BLaER1 treated with 17β-estradiol and CSF1 and Interleukin-3, amounts not matched to agents 10 nM and 100 nM (cell line): ENCODE results near the gene TSR1.

Experiments
- H3K27ac ChIP-seq, 11 experiments: shearing (Covaris generic); formaldehyde crosslinking; 2 replicates each; pipeline ENCODE4 v1.8.1; 2022
- H3K27me3 ChIP-seq, 11 experiments: shearing (Covaris generic); formaldehyde crosslinking; 2 replicates each; pipeline ENCODE4 v1.8.1; 2022
- H3K36me3 ChIP-seq, 11 experiments: shearing (Covaris generic); formaldehyde crosslinking; 2 replicates each; pipeline ENCODE4 v1.8.1; 2022
- H3K4me1 ChIP-seq, 10 experiments: shearing (Covaris generic); formaldehyde crosslinking; 2 replicates each; pipeline ENCODE4 v1.8.1; 2022
- H3K4me2 ChIP-seq, 11 experiments: shearing (Covaris generic); formaldehyde crosslinking; 2 replicates each; pipeline ENCODE4 v1.8.1; 2022
- H3K4me3 ChIP-seq, 10 experiments: shearing (Covaris generic); formaldehyde crosslinking; 2 replicates each; pipeline ENCODE4 v1.8.1; 2022
- H3K9ac ChIP-seq, 11 experiments: shearing (Covaris generic); formaldehyde crosslinking; 2 replicates each; pipeline ENCODE4 v1.8.1; 2022
- H3K9me3 ChIP-seq, 11 experiments: shearing (Covaris generic); formaldehyde crosslinking; replicated peaks in 1 of 11; 2 replicates each; pipeline ENCODE4 v1.8.1; 2022
- H4K20me1 ChIP-seq, 11 experiments: shearing (Covaris generic); formaldehyde crosslinking; 2 replicates each; pipeline ENCODE4 v1.8.1; 2022
- Cebpa-rat ChIP-seq, 11 experiments: shearing (Covaris generic); IDR thresholded peaks; 2 replicates each; pipeline ENCODE4 v1.8.1; 2022

Gene TSR1

GRCh38 chr17:2379489-2380225 lies 43.4 kb upstream of the TSR1 start:
- Histone ChIP-seq H3K4me3 (no peak overlapping the region), H4K20me1 (peaks cover 0 to 22% (median 0%) of the 10 kb centered on the region in 11 experiments; a peak in 5 of 22 replicates), H3K36me3 (peaks cover 51 to 86% (median 66%) of the 10 kb centered on the region in 11 experiments), H3K4me1 (peaks cover 6 to 49% (median 15%) of the 10 kb centered on the region in 10 experiments; a peak in 18 of 20 replicates), H3K27ac (peak overlapping the region in 2 of 11 experiments; percentile 51 to 73; a peak in 4 of 22 replicates), H3K9ac (peak overlapping the region in 5 of 11 experiments; percentile 27 to 52 (median 38); a peak in 4 of 22 replicates), H3K9me3 (no peaks in the 10 kb centered on the region), H3K27me3 (no peaks in the 10 kb centered on the region), H3K4me2 (no peak overlapping the region)
- TF ChIP-seq Cebpa-rat (IDR thresholded peaks at IDR 0.05), result no peak

- H3K4me1 ChIP-seq, result peaks cover 6 to 46% (median 13%) of the 10 kb centered on the region in 10 experiments; a peak in 18 of 20 replicates
- peaks cover 0 to 22% (median 0%) of the 10 kb centered on the region in 11 experiments; a peak in 5 of 22 replicates for H4K20me1 ChIP-seq
- TF ChIP-seq Cebpa-rat (IDR thresholded peaks at IDR 0.05), result no peak
- no peak overlapping the region for H3K4me3 ChIP-seq
- no peaks in the 10 kb centered on the region for H3K27me3 ChIP-seq
- no peak overlapping the region for H3K4me2 ChIP-seq
- no peaks in the 10 kb centered on the region for H3K9me3 ChIP-seq
- H3K9ac ChIP-seq, result peak overlapping the region in 3 of 11 experiments; percentile 4 to 23 (median 23); a peak in 3 of 22 replicates
- H3K27ac ChIP-seq, result no peak overlapping the region
- H3K36me3 ChIP-seq, result peaks cover 51 to 85% (median 72%) of the 10 kb centered on the region in 11 experiments
Observed at GRCh38 chr17:2378905-2379304, 42.6 kb upstream of the TSR1 start.

GRCh38 chr17:2377659-2378058 lies 41.4 kb upstream of the TSR1 start:
- H3K36me3 ChIP-seq, result peaks cover 60 to 96% (median 84%) of the 10 kb centered on the region in 11 experiments
- no peak for TF ChIP-seq Cebpa-rat (IDR thresholded peaks at IDR 0.05)
- no peaks in the 10 kb centered on the region for H3K27me3 ChIP-seq
- H3K9me3 ChIP-seq, result no peaks in the 10 kb centered on the region
- H3K27ac ChIP-seq, result no peak overlapping the region
- H3K4me1 ChIP-seq, result peaks cover 0 to 34% (median 4%) of the 10 kb centered on the region in 10 experiments; a peak in 14 of 20 replicates
- H3K9ac ChIP-seq, result peak overlapping the region in 4 of 11 experiments; percentile 5 to 45 (median 34); a peak in 3 of 22 replicates
- no peak overlapping the region for H3K4me2 ChIP-seq
- no peak overlapping the region for H3K4me3 ChIP-seq
- H4K20me1 ChIP-seq, result peaks cover 0 to 22% (median 0%) of the 10 kb centered on the region in 11 experiments; a peak in 5 of 22 replicates

GRCh38 chr17:2376107-2376506 lies 39.9 kb upstream of the TSR1 start:
- Histone ChIP-seq H3K27ac (no peak overlapping the region), H3K36me3 (peaks cover 62 to 99% (median 89%) of the 10 kb centered on the region in 11 experiments), H3K27me3 (no peaks in the 10 kb centered on the region), H3K4me2 (no peak overlapping the region), H4K20me1 (peaks cover 0 to 16% (median 0%) of the 10 kb centered on the region in 11 experiments; a peak in 4 of 22 replicates), H3K9ac (no peak overlapping the region), H3K4me1 (peaks cover 0 to 22% (median 0%) of the 10 kb centered on the region in 10 experiments; a peak in 8 of 20 replicates), H3K9me3 (no peaks in the 10 kb centered on the region), H3K4me3 (no peak overlapping the region)
- TF ChIP-seq Cebpa-rat (IDR thresholded peaks at IDR 0.05), result no peak

- Histone ChIP-seq H3K4me3 (no peak overlapping the region), H3K4me2 (no peak overlapping the region), H3K9ac (peak overlapping the region in 4 of 11 experiments; percentile 24 to 47 (median 38); a peak in 4 of 22 replicates), H3K27me3 (no peaks in the 10 kb centered on the region), H3K9me3 (no peaks in the 10 kb centered on the region), H3K27ac (peak overlapping the region in 2 of 11 experiments; percentile 7 to 25; a peak in 4 of 22 replicates), H3K4me1 (peaks cover under 1 to 15% (median 2%) of the 10 kb centered on the region in 10 experiments; a peak in 11 of 20 replicates), H3K36me3 (peaks cover 58 to 95% (median 84%) of the 10 kb centered on the region in 11 experiments), H4K20me1 (peaks cover 0 to 16% (median 0%) of the 10 kb centered on the region in 11 experiments; a peak in 4 of 22 replicates)
- TF ChIP-seq Cebpa-rat (IDR thresholded peaks at IDR 0.05), result no peak
Observed at GRCh38 chr17:2375406-2375805, 39.1 kb upstream of the TSR1 start.

GRCh38 chr17:2374549-2375285 lies 38.5 kb upstream of the TSR1 start:
- Histone ChIP-seq H3K9ac (peak overlapping the region in 7 of 11 experiments; percentile 17 to 47 (median 33); a peak in 9 of 22 replicates), H3K4me1 (peaks cover 3 to 19% (median 9%) of the 10 kb centered on the region in 10 experiments; a peak in 17 of 20 replicates), H3K36me3 (peaks cover 51 to 88% (median 77%) of the 10 kb centered on the region in 11 experiments), H3K27me3 (no peaks in the 10 kb centered on the region), H3K4me2 (no peak overlapping the region), H3K9me3 (no peaks in the 10 kb centered on the region), H3K4me3 (no peak overlapping the region), H3K27ac (peak overlapping the region in 2 of 11 experiments; percentile 7 to 25; a peak in 4 of 22 replicates), H4K20me1 (peaks cover 0 to 17% (median 0%) of the 10 kb centered on the region in 11 experiments; a peak in 4 of 22 replicates)
- TF ChIP-seq Cebpa-rat (IDR thresholded peaks at IDR 0.05), result no peak

- Histone ChIP-seq H3K4me1 (peaks cover 15 to 34% (median 24%) of the 10 kb centered on the region in 10 experiments), H3K9ac (0 out of 22 replicates have a peak overlapping the region, but pooled peaks of 1 of the 11 experiments have one; percentile 5), H3K36me3 (peaks cover 39 to 73% (median 64%) of the 10 kb centered on the region in 11 experiments), H3K4me2 (no peak overlapping the region), H3K27me3 (no peaks in the 10 kb centered on the region), H3K27ac (no peak overlapping the region), H4K20me1 (peaks cover 0 to 24% (median 0%) of the 10 kb centered on the region in 11 experiments; a peak in 5 of 22 replicates), H3K4me3 (no peak overlapping the region), H3K9me3 (no peaks in the 10 kb centered on the region)
- TF ChIP-seq Cebpa-rat (IDR thresholded peaks at IDR 0.05), result no peak
Observed at GRCh38 chr17:2373179-2373578, 36.9 kb upstream of the TSR1 start.

- Histone ChIP-seq H3K27ac (no peak overlapping the region), H4K20me1 (peaks cover 0 to 29% (median 0%) of the 10 kb centered on the region in 11 experiments; a peak in 5 of 22 replicates), H3K9me3 (no peaks in the 10 kb centered on the region), H3K4me3 (no peak overlapping the region), H3K9ac (0 out of 22 replicates have a peak overlapping the region, but pooled peaks of 1 of the 11 experiments have one; percentile 13), H3K4me1 (peaks cover 19 to 39% (median 29%) of the 10 kb centered on the region in 10 experiments), H3K36me3 (peaks cover 37 to 68% (median 59%) of the 10 kb centered on the region in 11 experiments), H3K27me3 (no peaks in the 10 kb centered on the region), H3K4me2 (no peak overlapping the region)
- no peak for TF ChIP-seq Cebpa-rat (IDR thresholded peaks at IDR 0.05)
Observed at GRCh38 chr17:2372681-2373080, 36.4 kb upstream of the TSR1 start.
